Osteoblast (primary cell): ENCODE measurements around the gene ADAMTSL1. TPM values are rescaled to one million over a fixed set of nuclear protein-coding genes. Genes with fewer than 3 reads are reported as not detected.

Experiments
- DNase-seq: peaks from one replicate; pipeline ENCODE4 v3.0.0; 2011; ENCODE audit warnings: low spot score, mixed read lengths; ENCODE audit not compliant: insufficient read length; ENCODE audit errors: missing footprints
- H2AFZ ChIP-seq: 2 replicates; pipeline ENCODE4 v1.6.0; 2011; ENCODE audit warnings: mild to moderate bottlenecking, low read length
- H3K27ac ChIP-seq: 2 replicates; pipeline ENCODE4 v1.5.1; 2011; ENCODE audit warnings: mild to moderate bottlenecking, low read depth, low read length, moderate library complexity
- H3K27me3 ChIP-seq: 2 replicates; pipeline ENCODE4 v1.6.0; 2012; ENCODE audit warnings: mild to moderate bottlenecking, control low read depth, inconsistent platforms, low read length, moderate library complexity; ENCODE audit not compliant: insufficient read depth
- H3K36me3 ChIP-seq: 2 replicates; pipeline ENCODE4 v1.5.1; 2011; ENCODE audit warnings: mild to moderate bottlenecking, low read length, control low read depth, moderate library complexity; ENCODE audit not compliant: insufficient read depth
- H3K4me1 ChIP-seq: 2 replicates; pipeline ENCODE4 v1.5.1; 2011; ENCODE audit warnings: mild to moderate bottlenecking, low read length, control low read depth, moderate library complexity; ENCODE audit not compliant: insufficient read depth
- H3K4me2 ChIP-seq: 2 replicates; pipeline ENCODE4 v1.6.0; 2011; ENCODE audit warnings: mild to moderate bottlenecking, low read length; ENCODE audit not compliant: insufficient read depth
- H3K4me3 ChIP-seq: fragments of 200-600 bp; sonication (generic); 3 replicates; pipeline ENCODE4 v1.5.1; 2012; ENCODE audit warnings: mild to moderate bottlenecking, low read length, inconsistent platforms; ENCODE audit not compliant: insufficient read depth
- H3K79me2 ChIP-seq: 2 replicates; pipeline ENCODE4 v1.6.0; 2012; ENCODE audit warnings: mild to moderate bottlenecking, low read length, control low read depth, inconsistent platforms; ENCODE audit not compliant: insufficient read depth
- H3K9me3 ChIP-seq: 2 replicates; pipeline ENCODE4 v1.5.1; 2011; ENCODE audit warnings: low read depth, low read length, control low read depth
- H4K20me1 ChIP-seq: 2 replicates; pipeline ENCODE4 v1.6.0; 2012; ENCODE audit warnings: mild to moderate bottlenecking, low read length, control low read depth; ENCODE audit not compliant: insufficient read depth
- total RNA-seq: library from RNA; depleted of rRNA; stranded (reverse); fragments of >200 nt; gene quantifications from 2 replicates; pipeline ENCODE4 v1.2.3, GENCODE V29; 2012
- TF ChIP-seq, protein P1 (sequence below): IDR thresholded peaks from 2 replicates; pipeline ENCODE4 v1.5.1; 2011; ENCODE audit warnings: mild to moderate bottlenecking, low read depth, low read length, moderate library complexity; ENCODE audit errors: extremely low read depth

The ADAMTSL1 gene
- total RNA-seq, 1 donor: 54.3 TPM

DNA sequence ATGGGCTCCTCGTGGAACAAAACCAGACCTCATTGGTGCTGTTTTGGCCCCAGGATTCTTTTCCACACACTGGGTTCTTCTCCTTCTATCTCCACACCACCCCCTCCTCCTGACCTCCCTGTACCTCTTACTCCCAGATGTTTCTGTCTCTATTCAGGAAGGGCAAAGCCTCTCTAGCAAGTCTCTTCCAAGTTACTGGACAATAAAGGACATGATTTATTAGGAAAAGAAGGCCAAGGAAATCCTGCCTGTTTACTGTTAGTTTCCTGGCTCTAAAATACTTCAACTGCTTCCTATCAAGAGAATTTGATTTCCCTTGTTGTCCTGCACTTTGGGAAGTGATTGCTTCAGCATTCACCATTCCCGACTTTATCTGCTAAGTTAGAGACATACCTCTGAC lies 297.1 kb downstream of the ADAMTSL1 start:
- DNase-seq: no peak
- TF ChIP-seq, protein P1, sequence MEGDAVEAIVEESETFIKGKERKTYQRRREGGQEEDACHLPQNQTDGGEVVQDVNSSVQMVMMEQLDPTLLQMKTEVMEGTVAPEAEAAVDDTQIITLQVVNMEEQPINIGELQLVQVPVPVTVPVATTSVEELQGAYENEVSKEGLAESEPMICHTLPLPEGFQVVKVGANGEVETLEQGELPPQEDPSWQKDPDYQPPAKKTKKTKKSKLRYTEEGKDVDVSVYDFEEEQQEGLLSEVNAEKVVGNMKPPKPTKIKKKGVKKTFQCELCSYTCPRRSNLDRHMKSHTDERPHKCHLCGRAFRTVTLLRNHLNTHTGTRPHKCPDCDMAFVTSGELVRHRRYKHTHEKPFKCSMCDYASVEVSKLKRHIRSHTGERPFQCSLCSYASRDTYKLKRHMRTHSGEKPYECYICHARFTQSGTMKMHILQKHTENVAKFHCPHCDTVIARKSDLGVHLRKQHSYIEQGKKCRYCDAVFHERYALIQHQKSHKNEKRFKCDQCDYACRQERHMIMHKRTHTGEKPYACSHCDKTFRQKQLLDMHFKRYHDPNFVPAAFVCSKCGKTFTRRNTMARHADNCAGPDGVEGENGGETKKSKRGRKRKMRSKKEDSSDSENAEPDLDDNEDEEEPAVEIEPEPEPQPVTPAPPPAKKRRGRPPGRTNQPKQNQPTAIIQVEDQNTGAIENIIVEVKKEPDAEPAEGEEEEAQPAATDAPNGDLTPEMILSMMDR: no peak
- H4K20me1 ChIP-seq: no peaks in the 10 kb centered on the region
- no peak overlapping the region for H3K4me3 ChIP-seq
- H3K4me2 ChIP-seq: no peak overlapping the region
- H2AFZ ChIP-seq: no peak overlapping the region
- no peaks in the 10 kb centered on the region for H3K27me3 ChIP-seq
- peaks cover 76% of the 10 kb centered on the region for H3K36me3 ChIP-seq
- H3K4me1 ChIP-seq: no peaks in the 10 kb centered on the region
- H3K27ac ChIP-seq: no peak overlapping the region
- no peaks in the 10 kb centered on the region for H3K9me3 ChIP-seq
- H3K79me2 ChIP-seq: no peaks in the 10 kb centered on the region

DNA sequence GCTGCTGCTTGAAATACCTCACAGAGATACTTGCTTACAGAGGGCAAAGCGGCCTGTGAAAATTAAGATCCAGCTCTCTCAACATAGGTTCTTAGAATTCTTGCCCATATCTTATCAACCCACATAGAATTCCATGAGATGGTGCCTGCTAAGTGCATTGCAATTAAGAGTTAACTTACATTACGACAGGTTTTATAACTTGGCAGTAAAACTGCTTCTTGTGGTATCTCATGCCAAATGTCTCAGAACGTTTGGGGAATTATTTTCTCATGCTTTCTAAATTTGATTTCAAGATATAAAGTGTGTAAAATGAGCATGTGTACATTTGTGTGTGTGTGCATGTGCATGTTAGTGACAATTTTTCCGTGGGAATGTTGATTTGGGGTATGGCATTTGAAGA lies 297.8 kb downstream of the ADAMTSL1 start:
- no peak overlapping the region for H2AFZ ChIP-seq
- H3K9me3 ChIP-seq: no peaks in the 10 kb centered on the region
- H3K4me3 ChIP-seq: no peak overlapping the region
- no peaks in the 10 kb centered on the region for H4K20me1 ChIP-seq
- TF ChIP-seq, protein P1: no peak
- no peaks in the 10 kb centered on the region for H3K4me1 ChIP-seq
- no peaks in the 10 kb centered on the region for H3K79me2 ChIP-seq
- H3K36me3 ChIP-seq: peaks cover 77% of the 10 kb centered on the region
- H3K27ac ChIP-seq: no peak overlapping the region
- H3K4me2 ChIP-seq: no peak overlapping the region
- no peaks in the 10 kb centered on the region for H3K27me3 ChIP-seq
- no peak for DNase-seq

- Histone ChIP-seq H3K36me3 (peaks cover 88% of the 10 kb centered on the region), H3K4me2 (no peak overlapping the region), H3K27me3 (no peaks in the 10 kb centered on the region), H3K4me3 (no peak overlapping the region), H3K27ac (no peak overlapping the region), H3K79me2 (peaks cover 8% of the 10 kb centered on the region), H3K9me3 (no peaks in the 10 kb centered on the region), H4K20me1 (no peaks in the 10 kb centered on the region), H2AFZ (no peak overlapping the region), H3K4me1 (no peaks in the 10 kb centered on the region)
- TF ChIP-seq, protein P1: no peak
- no peak for DNase-seq
Measured at GRCh38 chr9:18775241-18775640, 301.3 kb downstream of the ADAMTSL1 start.

DNA sequence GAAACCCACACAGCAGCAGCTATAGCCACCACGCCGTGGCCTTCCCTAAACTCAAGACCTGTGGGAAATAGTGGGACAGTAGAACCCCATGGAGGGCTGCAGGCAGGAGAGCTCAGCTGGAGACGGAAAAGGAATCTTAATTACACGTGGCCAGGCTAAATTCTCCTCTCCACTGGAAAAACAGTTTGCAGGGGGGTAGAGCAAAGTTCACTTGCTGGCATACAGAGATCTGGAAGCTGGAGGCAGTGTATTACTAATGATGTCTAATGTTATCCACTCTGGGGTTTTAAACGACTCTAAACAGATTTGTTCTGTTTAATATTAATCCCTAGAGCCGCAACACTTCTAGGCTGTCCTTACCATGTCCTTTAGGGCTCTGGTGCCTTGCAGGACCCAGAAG lies 302.0 kb downstream of the ADAMTSL1 start:
- peaks cover 10% of the 10 kb centered on the region for H3K79me2 ChIP-seq
- no peaks in the 10 kb centered on the region for H3K27me3 ChIP-seq
- TF ChIP-seq, protein P1: no peak
- no peaks in the 10 kb centered on the region for H4K20me1 ChIP-seq
- H3K4me2 ChIP-seq: no peak overlapping the region
- H3K9me3 ChIP-seq: no peaks in the 10 kb centered on the region
- no peak for DNase-seq
- H2AFZ ChIP-seq: no peak overlapping the region
- H3K4me3 ChIP-seq: no peak overlapping the region
- H3K36me3 ChIP-seq: peaks cover 84% of the 10 kb centered on the region
- peaks cover 2% of the 10 kb centered on the region for H3K4me1 ChIP-seq
- H3K27ac ChIP-seq: no peak overlapping the region
